Omental fat pad (tissue), 4 donors: ENCODE measurements around the gene SERP2. TPM values are rescaled to one million over a fixed set of nuclear protein-coding genes. Genes with fewer than 3 reads are reported as not detected.

Experiments
- ATAC-seq: fragments of 150-250 bp; one replicate; pipeline ENCODE4 v1.9.1; 2016; ENCODE audit warnings: mild to moderate bottlenecking, moderate library complexity; ENCODE audit not compliant: low FRiP score
- DNase-seq: peaks from one replicate; pipeline ENCODE4 v3.0.0-alpha.2; 2019; ENCODE audit warnings: low spot score
- total RNA-seq, 4 donors: library from RNA; depleted of rRNA; stranded (reverse); fragments of >200 nt; gene quantifications; one replicate each; pipeline ENCODE4 v1.1.0, GENCODE V29; 2016
- TF ChIP-seq, protein P1 (sequence below), 3 donors: fragments of 450-650 bp; IDR thresholded peaks; one replicate each; pipeline ENCODE4 v1.5.1; 2016 to 2017; ENCODE audit warnings: antibody characterized with exemption in 3 of 3, mild to moderate bottlenecking in 3 of 3, moderate library complexity in 2 of 3

The SERP2 gene
- total RNA-seq, 4 donors from 2014 or later, result 2.0 to 4.9 (median 3.9) TPM

DNA sequence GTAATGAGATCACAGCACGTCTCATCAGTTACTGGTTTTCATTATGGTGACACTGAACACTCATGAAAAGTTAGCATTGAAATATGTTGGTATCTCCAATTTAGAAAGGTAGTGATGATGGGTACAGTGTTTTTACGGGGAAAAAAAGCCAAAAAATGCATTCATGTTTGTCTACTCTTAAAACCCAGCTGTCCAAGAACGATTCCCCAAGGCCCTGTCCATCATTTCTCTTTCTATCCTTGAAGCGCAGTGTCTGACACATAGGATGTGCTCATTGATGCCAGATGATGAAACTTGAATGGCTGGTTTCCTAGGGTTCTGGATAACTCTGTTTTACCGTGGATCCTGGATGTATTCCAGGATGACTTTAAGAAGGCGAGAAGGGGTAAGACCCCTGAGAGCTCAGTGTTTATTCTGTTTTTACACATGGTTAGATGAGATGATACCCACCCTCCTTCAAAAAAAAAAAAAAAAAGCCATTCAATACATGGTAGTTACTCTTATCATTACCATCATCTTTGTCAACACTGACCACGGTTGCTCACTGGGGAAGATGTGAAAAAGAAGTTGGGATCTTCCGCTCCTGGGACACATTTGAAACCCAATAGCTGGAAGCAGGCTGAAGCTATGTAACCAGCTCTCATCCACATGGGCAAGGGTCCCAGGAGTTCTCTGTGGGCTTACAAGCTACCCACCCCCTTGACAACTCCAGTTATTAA is 22.5 kb downstream of the SERP2 start:
- no peak for DNase-seq
- ATAC-seq, result no peak
- TF ChIP-seq, protein P1, sequence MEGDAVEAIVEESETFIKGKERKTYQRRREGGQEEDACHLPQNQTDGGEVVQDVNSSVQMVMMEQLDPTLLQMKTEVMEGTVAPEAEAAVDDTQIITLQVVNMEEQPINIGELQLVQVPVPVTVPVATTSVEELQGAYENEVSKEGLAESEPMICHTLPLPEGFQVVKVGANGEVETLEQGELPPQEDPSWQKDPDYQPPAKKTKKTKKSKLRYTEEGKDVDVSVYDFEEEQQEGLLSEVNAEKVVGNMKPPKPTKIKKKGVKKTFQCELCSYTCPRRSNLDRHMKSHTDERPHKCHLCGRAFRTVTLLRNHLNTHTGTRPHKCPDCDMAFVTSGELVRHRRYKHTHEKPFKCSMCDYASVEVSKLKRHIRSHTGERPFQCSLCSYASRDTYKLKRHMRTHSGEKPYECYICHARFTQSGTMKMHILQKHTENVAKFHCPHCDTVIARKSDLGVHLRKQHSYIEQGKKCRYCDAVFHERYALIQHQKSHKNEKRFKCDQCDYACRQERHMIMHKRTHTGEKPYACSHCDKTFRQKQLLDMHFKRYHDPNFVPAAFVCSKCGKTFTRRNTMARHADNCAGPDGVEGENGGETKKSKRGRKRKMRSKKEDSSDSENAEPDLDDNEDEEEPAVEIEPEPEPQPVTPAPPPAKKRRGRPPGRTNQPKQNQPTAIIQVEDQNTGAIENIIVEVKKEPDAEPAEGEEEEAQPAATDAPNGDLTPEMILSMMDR (IDR thresholded peaks at IDR 0.05), result no peak

DNA sequence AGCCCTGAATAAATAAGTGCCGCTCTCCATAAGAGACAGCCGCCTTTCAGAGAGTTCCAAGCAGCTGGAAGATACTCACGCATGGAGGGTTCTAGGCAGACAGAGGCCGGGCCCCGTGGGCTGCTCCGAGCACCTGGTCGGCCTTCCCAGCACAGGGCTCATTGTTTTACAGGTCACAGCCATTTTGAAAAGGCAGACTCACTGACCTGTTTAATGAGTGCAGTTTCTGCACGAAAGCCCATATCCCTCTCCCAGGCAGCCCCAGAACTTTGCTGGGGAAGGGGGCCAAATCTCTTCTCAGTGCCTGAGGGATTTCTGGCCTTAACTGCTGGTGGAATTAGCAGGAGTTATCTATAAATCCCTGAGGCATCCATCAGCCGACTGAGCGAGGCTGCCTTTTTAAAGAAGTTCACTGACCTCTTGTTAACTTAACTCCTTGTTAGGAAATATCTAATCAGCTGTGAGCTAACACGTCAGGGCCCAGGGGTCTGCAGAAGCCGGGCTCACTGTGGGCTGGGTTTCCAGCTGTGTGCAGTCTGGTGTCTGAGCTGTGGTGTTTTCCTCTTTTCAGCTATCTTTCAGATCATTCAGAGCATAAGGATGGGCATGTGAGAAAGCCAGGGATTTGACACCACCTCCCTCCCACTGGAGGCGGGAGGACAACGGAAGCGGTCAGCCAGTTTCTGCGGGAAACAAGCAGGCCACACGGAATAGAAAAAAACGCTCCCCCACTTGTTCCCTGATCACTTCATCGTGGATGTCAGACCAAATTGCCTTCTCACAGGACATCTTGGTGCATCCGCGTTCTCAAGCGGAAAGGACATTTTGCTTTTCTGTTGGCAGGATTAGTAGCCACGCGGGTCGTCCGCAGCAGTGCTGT is 23.3 kb downstream of the SERP2 start:
- DNase-seq (no peak), ATAC-seq (no peak)
- TF ChIP-seq, protein P1 (IDR thresholded peaks at IDR 0.05), result no peak

DNA sequence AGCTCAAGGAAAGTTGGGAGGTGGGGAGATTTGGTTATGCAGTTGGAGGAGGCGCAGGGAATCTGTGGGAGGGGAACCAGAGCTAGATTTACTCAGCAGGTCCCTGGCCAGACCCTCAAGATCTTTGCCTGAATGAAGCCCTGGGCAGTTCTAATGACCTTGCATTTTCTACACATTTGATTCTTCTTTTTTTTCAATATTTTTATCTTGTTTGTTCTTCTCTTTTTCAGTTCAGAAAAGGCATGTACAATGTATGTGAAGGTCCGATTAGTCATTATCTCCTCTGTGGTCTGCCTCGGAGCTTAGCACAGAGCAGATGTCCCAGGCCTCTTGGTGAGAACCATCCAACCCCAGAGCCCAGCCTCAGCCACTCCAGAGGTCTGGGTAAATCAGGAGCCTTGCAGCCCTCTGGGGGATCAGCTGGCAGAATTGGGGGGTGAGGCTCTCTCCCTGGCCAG is 24.2 kb downstream of the SERP2 start:
- TF ChIP-seq, protein P1 (IDR thresholded peaks at IDR 0.05), result no peak
- ATAC-seq (no peak), DNase-seq (no peak)

DNA sequence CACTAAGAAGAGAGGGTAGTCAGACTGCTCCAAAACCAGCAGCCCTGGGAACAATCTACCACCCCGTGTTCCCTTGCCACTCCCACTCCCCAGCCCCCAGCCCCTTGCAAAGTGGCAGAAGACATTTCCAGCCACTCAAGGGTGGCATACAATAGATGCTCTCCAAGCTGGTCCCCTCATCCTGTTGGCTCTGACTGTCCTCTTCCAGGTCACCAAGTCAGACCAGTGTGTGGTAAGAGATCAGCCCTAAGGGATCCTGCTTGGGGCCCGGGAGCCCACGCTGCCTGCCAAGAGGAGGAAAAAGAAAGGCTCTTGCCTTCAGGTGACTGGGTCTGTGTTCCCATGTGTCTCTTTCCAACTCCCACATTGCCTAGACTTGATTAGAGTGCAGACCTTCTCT is 25.0 kb downstream of the SERP2 start:
- DNase-seq (no peak), ATAC-seq (no peak)
- TF ChIP-seq, protein P1 (IDR thresholded peaks at IDR 0.05), result no peak

DNA sequence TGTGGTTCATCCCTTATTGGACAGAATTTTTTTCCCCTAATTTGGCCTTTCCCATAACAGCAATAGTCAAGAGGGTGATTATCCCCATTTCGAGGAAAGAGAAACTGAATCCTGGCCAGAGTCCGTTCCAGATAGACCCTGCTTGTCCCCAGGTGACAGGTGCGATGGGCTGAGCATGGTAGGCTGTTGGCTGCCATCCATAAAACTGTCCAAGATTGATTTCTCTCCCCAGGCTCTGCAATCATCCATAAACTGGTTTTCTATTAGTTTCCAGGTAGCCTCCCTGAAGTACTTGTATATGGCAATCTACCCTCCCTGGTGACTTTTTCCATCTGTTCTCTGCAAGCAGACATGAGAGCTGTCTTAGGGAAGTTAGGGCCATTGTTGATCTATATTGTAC is 25.4 kb downstream of the SERP2 start:
- DNase-seq (no peak), ATAC-seq (no peak)
- TF ChIP-seq, protein P1 (IDR thresholded peaks at IDR 0.05), result no peak

DNA sequence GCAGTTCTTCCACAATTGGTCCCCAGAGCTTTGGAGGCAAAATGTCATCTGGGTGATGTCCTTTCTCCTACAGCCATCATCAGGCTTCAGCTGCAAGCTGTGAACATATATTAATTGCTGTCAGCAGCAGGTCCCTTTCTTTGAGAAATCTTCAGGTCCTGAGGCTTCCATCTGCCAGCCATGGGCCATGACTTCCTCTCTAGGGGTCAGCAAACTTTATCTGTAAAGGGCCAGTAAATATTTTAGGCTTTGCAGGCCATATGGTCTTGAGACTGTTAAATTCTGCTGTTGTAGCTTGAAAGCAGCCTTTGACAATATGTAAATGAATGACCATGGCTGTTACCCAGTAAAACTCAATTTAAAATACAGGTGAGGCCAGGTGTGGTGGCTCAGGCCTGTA is 27.1 kb downstream of the SERP2 start:
- no peak for ATAC-seq
- TF ChIP-seq, protein P1 (IDR thresholded peaks at IDR 0.05), result no peak
- no peak for DNase-seq
